Lung (tissue), 12 donors: Measurements from ENCODE around the gene CACNA1G. TPM values are rescaled to one million over a fixed set of nuclear protein-coding genes. Genes with fewer than 3 reads are reported as not detected.

Source experiments
- ATAC-seq: fragments of 200-7000 bp; cut with Tn5 transposase; one replicate; pipeline ENCODE4 v1.9.1; 2020; ENCODE audit warnings: moderate number of reproducible peaks; ENCODE audit not compliant: insufficient read depth, low FRiP score
- DNase-seq, 3 donors: peaks; one replicate each; pipeline ENCODE4 v3.0.0-alpha.2; 2013 to 2017
- H3K27ac ChIP-seq, 2 donors: one replicate each; pipeline ENCODE4 v1.5.1; 2013; ENCODE audit warnings: mild to moderate bottlenecking in 2 of 2, moderate library complexity in 2 of 2, control low read depth in 1 of 2, inconsistent platforms in 1 of 2, low read depth in 1 of 2, low read length in 1 of 2
- H3K27me3 ChIP-seq, 3 donors: one replicate each; pipeline ENCODE4 v1.5.1; 2013; ENCODE audit warnings: low read length in 2 of 3; ENCODE audit not compliant: control insufficient read depth in 3 of 3, insufficient read depth in 3 of 3
- H3K36me3 ChIP-seq, 4 donors: one replicate each; pipeline ENCODE4 v1.5.1; 2013; ENCODE audit warnings: low read length in 4 of 4, mild to moderate bottlenecking in 1 of 4, moderate library complexity in 1 of 4; ENCODE audit not compliant: control insufficient read depth in 4 of 4, insufficient read depth in 4 of 4
- H3K4me1 ChIP-seq, 5 donors: one replicate each; pipeline ENCODE4 v1.5.1; 2013; ENCODE audit warnings: low read length in 5 of 5, mild to moderate bottlenecking in 2 of 5, moderate library complexity in 1 of 5; ENCODE audit not compliant: control insufficient read depth in 5 of 5, insufficient read depth in 5 of 5
- H3K4me3 ChIP-seq: one replicate; pipeline ENCODE4 v1.5.1; 2013; ENCODE audit warnings: mild to moderate bottlenecking, control low read depth, moderate library complexity
- H3K9ac ChIP-seq, 2 donors: one replicate each; pipeline ENCODE4 v1.5.1; 2013; ENCODE audit warnings: low read length in 2 of 2, control low read depth in 1 of 2; ENCODE audit not compliant: insufficient read depth in 1 of 2
- H3K9me3 ChIP-seq, 4 donors: one replicate each; pipeline ENCODE4 v1.5.1; 2013; ENCODE audit warnings: low read length in 3 of 4, mild to moderate bottlenecking in 1 of 4, moderate library complexity in 1 of 4; ENCODE audit not compliant: control insufficient read depth in 4 of 4, insufficient read depth in 3 of 4
- CTCF ChIP-seq: IDR thresholded peaks from 2 replicates; pipeline ENCODE4 v1.5.1; 2012; ENCODE audit warnings: mild to moderate bottlenecking; ENCODE audit errors: control extremely low read depth, extremely low read depth
- WGBS, 2 donors: extraction: QIAGEN DNeasy Blood & Tissue Kit; methylation state at CpG; one replicate each; pipeline ENCODE4 v1.1.7; 2013; 5-methylcytosine and 5-hydroxymethylcytosine counted together
- polyA plus RNA-seq, 2 donors: library from polyadenylated mRNA; stranded (reverse); fragments of 200-250 nt; gene quantifications; one replicate each; pipeline ENCODE4 v1.2.1, GENCODE V29; 2013
- total RNA-seq, 2 donors: library from RNA; depleted of rRNA in 1 of 2; stranded (reverse); fragments of >200 nt in 1 of 2; gene quantifications; one replicate each; pipeline ENCODE4 v1.2.1, GENCODE V29; 2014 to 2021
- donor health status: control.
- donor health status: control.
- donor health status: Bipolar disorder and iron deficiency.
- donor health status: healthy.
- donor health status: DM: yes; HTN: yes; CAD: no.

Gene CACNA1G
- total and polyA plus RNA-seq, 4 donors, result 0.14 to 3.6 (median 0.24) TPM

- H3K9ac ChIP-seq, result no peak overlapping the region
- peaks cover 0 to 32% (median 7%) of the 10 kb centered on the region in 5 donors for H3K4me1 ChIP-seq
- peak overlapping the region in 1 of 2 donors; percentile 72 for H3K27ac ChIP-seq
Observed at GRCh38 chr17:50534979-50535326, 25.6 kb upstream of the CACNA1G start.

GRCh38 chr17:50535407-50535806 lies 25.1 kb upstream of the CACNA1G start:
- H3K4me1 ChIP-seq, result peaks cover 0 to 32% (median 7%) of the 10 kb centered on the region in 5 donors
- no peak for DNase-seq
- no peaks in the 10 kb centered on the region for H3K36me3 ChIP-seq
- TF ChIP-seq CTCF, result no peak
- H3K4me3 ChIP-seq, result no peak overlapping the region
- peaks cover 0 to 4% (median 4%) of the 10 kb centered on the region in 3 donors for H3K27me3 ChIP-seq
- WGBS, 2 donors, result 90 to 93% methylated on average over 7 of the region's 7 CpGs
- no peak overlapping the region for H3K27ac ChIP-seq
- peaks cover 0 to 1% (median 0%) of the 10 kb centered on the region in 4 donors for H3K9me3 ChIP-seq
- no peak for ATAC-seq
- H3K9ac ChIP-seq, result no peak overlapping the region

More at GRCh38 chr17:50534979-50535326, 25.6 kb upstream of the CACNA1G start:
- Histone ChIP-seq H3K4me3 (no peak overlapping the region), H3K36me3 (no peaks in the 10 kb centered on the region), H3K27me3 (peaks cover 0 to 4% (median 4%) of the 10 kb centered on the region in 3 donors), H3K9me3 (peaks cover 0 to 1% (median 0%) of the 10 kb centered on the region in 4 donors)
- 90 to 95% methylated on average over 2 of the region's 2 CpGs for WGBS, 2 donors
- no peak for ATAC-seq
- no peak for TF ChIP-seq CTCF
- no peak for DNase-seq

GRCh38 chr17:50536683-50537646 lies 23.6 kb upstream of the CACNA1G start:
- Histone ChIP-seq H3K36me3 (no peaks in the 10 kb centered on the region), H3K9ac (no peak overlapping the region), H3K27me3 (peaks cover 0 to 4% (median 4%) of the 10 kb centered on the region in 3 donors), H3K27ac (no peak overlapping the region), H3K9me3 (peaks cover 0 to 1% (median 0%) of the 10 kb centered on the region in 4 donors), H3K4me1 (peaks cover 0 to 33% (median 10%) of the 10 kb centered on the region in 5 donors), H3K4me3 (no peak overlapping the region)
- whole genome bisulfite sequencing, 2 donors, result 94 to 96% methylated on average over 45 of the region's 45 CpGs
- no peak for TF ChIP-seq CTCF
- ATAC-seq, result no peak
- no peak for DNase-seq
